Stimulated activated CD8-positive, alpha-beta memory T cell treated with anti-CD3 and anti-CD28 coated beads, Interleukin-7, amount 100 ng/mL, for 48 hours (primary cell): ENCODE data around the gene TGFB1.
"Not testable (repeated sequence)": the region's sequence is repeated elsewhere in the genome, so short reads cannot be mapped to it uniquely, and the experiment has no call there.

Experiments used
- DNase-seq, 2 donors: peaks; one replicate each; pipeline ENCODE4 v3.0.0-alpha.2; 2020; ENCODE audit warnings: low read depth in 1 of 2; ENCODE audit errors: extremely low read depth in 1 of 2

TGFB1 gene

GRCh38 chr19:41304706-41305483, 48.8 kb downstream of the TGFB1 start:
- DNase-seq = no peak

- no peak for DNase-seq
Observed at GRCh38 chr19:41303954-41304353, 49.8 kb downstream of the TGFB1 start.

- peak; percentile 77 to 83 for DNase-seq
Observed at GRCh38 chr19:41302624-41303351, 50.9 kb downstream of the TGFB1 start.

- no peak for DNase-seq
Observed at GRCh38 chr19:41300555-41300954, 53.2 kb downstream of the TGFB1 start.

GRCh38 chr19:41299755-41300089, 54.0 kb downstream of the TGFB1 start:
- DNase-seq = no peak

GRCh38 chr19:41299046-41299754, 54.5 kb downstream of the TGFB1 start:
- no peak for DNase-seq

- peak in 1 of 2 donors; percentile 30 for DNase-seq
Observed at GRCh38 chr19:41298348-41298964, 55.3 kb downstream of the TGFB1 start.

GRCh38 chr19:41297628-41298347, 55.9 kb downstream of the TGFB1 start:
- DNase-seq = no peak

GRCh38 chr19:41296433-41296871, 57.3 kb downstream of the TGFB1 start:
- DNase-seq = no peak

GRCh38 chr19:41295499-41295898, 58.2 kb downstream of the TGFB1 start:
- DNase-seq = no peak

- DNase-seq = no peak
Observed at GRCh38 chr19:41294393-41294792, 59.3 kb downstream of the TGFB1 start.

GRCh38 chr19:41289814-41290213, 63.9 kb downstream of the TGFB1 start:
- DNase-seq = not testable (repeated sequence)

GRCh38 chr19:41288673-41289530, 64.8 kb downstream of the TGFB1 start:
- DNase-seq = no peak
